GM21825 (cell line): ENCODE results near the gene FXYD4.
"Not testable (repeated sequence)": the region's sequence is repeated elsewhere in the genome, so short reads cannot be mapped to it uniquely, and the experiment has no call there.

Experiments used
- ATAC-seq: cut with Tn5 transposase; IDR thresholded peaks from one replicate; pipeline ENCODE4 v1.9.1; 2021; ENCODE audit warnings: mild to moderate bottlenecking, moderate library complexity; ENCODE audit not compliant: unreplicated experiment

FXYD4 gene

DNA sequence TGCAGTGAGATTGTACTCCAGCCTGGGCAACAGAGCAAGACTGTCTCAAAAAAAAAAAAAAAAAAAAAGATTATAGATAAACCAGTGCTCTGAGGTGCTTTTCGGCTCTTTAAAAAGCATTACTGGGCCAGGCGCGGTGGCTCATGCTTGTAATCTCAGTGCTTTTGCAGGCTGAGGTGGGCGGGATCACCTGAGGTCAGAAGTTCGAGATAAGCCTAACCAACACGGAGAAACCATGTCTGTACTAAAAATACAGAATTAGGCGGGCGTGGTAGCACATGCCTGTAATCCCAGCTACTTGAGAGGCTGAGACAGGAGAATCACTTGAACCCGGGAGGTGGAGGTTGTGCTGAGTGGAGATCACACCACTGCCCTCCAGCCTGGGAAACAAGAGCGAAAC lies 44.1 kb downstream of the FXYD4 start:
- ATAC-seq = no peak

DNA sequence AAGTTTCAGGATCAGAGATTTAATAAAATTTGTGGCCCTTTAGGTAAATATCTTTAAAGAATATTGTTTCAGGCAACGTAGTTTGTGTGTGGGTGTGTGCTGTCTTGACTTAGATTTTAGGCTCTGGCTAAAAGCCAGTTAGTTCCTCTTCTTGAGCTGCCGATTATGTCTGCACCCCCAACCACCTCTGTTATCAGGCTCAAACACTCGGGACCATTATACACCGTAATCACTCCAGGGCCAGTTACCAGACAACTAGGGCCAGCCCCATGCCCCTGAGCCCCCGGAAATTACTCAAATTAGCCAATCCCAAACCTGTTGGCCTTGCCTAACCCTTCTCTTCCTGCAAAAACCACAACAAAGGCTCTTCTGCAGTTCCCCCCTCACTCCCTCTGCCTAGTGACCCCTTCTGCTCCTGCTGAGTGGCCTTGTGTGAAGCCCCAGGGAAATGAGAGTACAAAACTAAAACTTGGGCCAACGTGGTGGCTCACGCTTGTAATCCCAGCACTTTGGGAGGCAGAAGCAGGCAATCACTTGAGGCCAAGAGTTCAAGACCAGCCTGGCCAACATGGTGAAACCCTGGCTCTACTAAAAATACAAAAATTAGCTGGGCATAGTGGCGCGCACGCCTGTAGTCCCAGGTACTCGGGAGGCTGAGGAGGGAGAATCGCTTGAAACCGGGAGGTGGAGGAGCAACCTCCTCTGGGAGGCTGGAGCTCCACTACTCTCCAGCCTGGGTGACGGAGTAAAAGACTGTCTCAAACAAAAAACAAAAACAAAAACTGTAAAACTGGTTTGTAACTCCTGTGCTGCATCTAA lies 46.7 kb downstream of the FXYD4 start:
- ATAC-seq = no peak

GRCh38 chr10:43419997-43420368 lies 48.5 kb downstream of the FXYD4 start:
- ATAC-seq = no peak

DNA sequence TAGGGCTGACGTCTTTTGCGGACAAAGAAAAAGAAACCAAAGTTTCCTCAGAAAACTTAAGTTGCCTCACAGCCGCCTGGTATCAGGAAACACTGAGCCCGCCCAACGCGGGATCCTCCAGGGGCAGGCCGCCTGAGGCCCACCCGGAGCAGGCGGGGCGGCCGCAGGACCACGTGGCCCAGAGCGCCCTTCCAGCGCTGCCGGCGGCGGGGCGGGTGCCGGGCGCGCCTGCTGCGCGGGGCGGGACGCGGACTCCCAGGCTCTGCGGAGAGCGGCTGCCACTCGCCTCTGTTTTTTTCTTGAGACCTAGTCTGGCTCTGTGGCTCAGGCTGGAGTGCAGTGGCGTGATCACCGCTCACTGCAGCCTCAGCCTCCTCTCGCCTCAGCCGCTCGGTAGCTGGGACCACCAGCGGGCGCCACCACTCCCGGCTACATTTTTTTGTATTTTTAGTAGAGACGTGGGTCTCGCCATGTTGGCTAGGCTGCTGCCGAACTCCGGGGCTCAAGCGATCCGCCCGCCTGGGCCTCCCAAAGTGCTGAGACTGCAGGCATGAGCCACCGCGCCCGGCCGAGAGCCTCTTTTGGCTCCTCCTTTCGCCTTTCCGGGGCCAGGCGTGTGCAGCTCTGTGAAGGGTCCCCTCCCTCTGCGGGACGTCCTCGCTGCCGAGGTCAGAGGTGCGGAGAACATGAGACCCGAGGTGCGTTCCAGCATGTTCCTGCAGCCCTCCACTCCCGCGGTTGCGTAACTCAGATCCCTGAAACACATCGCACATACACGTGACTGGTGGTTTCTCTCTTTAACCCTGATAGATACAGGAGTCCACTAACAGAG lies 49.1 kb downstream of the FXYD4 start:
- ATAC-seq = peak; percentile 83

GRCh38 chr10:43421201-43421507 lies 49.7 kb downstream of the FXYD4 start:
- no peak for ATAC-seq

DNA sequence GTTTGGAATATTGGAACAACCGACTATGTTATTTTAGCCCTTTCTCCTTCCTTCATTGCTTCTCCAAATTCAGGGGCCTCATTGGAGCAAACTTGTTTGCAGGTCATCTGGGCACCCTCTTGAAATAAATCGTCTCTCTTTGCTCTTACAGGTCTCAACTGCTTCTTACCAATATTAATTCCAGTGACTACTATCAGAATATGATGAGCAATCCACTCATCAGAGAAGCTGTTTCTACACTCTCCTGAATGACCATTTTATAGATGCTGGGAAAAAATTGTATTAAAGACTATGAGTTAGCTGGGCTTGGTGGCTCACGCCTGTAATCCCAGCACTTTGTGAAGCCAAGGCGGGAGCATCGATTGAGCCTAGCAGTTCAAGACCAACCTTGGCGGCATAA lies 50.1 kb downstream of the FXYD4 start:
- ATAC-seq = no peak

- not testable (repeated sequence) for ATAC-seq
Measured at GRCh38 chr10:43421944-43422343, 50.5 kb downstream of the FXYD4 start.

GRCh38 chr10:43424416-43424815 lies 53.0 kb downstream of the FXYD4 start:
- ATAC-seq = no peak
